Activated CD8-positive, alpha-beta memory T cell treated with anti-CD3 and anti-CD28 coated beads for 4 hours (primary cell): Measurements from ENCODE around the gene TRAM2.

Experiments used
- DNase-seq, 2 donors: peaks; one replicate each; pipeline ENCODE4 v3.0.0-alpha.2; 2020; ENCODE audit warnings: low read depth in 2 of 2

TRAM2 gene

GRCh38 chr6:52577022-52577777 is at the start of gene TRAM2:
Gene TRAM2, minus strand, starts transcription at chr6:52577060. Its CDS starts 145 bp downstream, at chr6:52576915.
- peak; percentile 53 to 59 for DNase-seq

GRCh38 chr6:52622810-52623209 is 46.0 kb upstream of the TRAM2 start:
- no peak for DNase-seq

- no peak for DNase-seq
These were observed 44.8 kb upstream of the TRAM2 start for GRCh38 chr6:52621631-52622030.

DNA sequence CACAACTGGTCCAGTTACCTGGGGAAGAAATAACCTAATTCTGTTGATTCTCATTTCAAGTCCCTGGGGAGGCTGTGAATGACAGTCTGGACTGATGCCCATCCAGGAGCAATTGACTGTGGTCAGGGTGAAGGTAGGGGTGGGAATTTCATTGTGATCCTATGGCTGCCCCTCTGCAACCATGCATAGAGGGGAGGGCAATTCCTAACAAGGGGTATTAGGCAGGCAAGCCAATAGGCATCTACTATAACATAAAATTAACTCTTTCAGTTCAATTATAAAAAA is 44.0 kb upstream of the TRAM2 start:
- DNase-seq: no peak

- DNase-seq: no peak
These were observed 43.4 kb upstream of the TRAM2 start for GRCh38 chr6:52620055-52620905.

DNA sequence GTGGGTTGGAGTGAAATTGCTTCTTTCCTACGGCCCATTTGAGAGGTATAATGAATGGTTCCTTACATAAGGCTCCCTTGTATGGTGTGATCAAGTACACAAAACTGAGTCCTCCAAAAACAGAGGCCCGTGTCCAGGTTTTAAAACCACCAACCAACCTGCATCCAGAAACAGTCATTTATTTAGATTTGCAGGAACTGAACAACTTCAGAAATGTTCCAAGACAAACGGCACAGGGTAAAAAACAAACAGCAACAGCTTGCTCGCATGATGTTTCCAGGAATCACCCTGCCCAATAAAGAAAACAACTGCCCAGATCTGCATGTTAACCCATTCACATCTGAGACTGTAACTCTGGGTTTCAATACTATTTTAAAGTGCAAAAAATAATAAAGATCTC is 40.2 kb upstream of the TRAM2 start:
- no peak for DNase-seq

DNA sequence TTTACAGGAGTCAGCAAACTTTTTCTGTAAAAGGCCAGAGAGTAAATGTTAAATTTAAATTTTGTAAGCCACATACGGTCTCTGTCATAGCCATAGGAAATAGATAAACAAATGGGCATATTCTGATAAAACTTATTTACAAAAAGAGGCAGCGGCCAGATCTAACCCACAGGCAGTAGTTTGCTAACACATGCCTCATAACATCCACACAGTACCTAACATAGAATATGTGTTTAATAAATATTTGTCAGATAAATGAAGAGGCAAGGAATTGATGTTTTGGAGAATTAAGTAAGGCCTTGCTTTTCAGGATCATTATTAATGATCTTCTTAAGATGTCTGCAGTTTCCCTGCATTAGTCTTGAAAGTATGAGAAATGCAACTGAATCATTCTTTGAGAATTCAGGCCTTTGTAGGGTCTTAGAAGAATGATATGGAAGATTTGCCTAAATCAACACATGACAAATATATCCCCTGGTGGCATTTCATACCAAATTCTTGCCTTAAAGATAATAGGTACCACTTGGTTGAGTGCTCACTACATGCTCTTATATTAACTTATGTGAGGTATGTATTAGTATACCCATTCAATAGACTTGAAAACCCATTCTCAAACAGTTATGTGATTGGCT is 39.3 kb upstream of the TRAM2 start:
- DNase-seq: no peak

- no peak for DNase-seq
These were observed 35.6 kb upstream of the TRAM2 start for GRCh38 chr6:52612336-52613054.

GRCh38 chr6:52611833-52612232 is 35.0 kb upstream of the TRAM2 start:
- DNase-seq: no peak

DNA sequence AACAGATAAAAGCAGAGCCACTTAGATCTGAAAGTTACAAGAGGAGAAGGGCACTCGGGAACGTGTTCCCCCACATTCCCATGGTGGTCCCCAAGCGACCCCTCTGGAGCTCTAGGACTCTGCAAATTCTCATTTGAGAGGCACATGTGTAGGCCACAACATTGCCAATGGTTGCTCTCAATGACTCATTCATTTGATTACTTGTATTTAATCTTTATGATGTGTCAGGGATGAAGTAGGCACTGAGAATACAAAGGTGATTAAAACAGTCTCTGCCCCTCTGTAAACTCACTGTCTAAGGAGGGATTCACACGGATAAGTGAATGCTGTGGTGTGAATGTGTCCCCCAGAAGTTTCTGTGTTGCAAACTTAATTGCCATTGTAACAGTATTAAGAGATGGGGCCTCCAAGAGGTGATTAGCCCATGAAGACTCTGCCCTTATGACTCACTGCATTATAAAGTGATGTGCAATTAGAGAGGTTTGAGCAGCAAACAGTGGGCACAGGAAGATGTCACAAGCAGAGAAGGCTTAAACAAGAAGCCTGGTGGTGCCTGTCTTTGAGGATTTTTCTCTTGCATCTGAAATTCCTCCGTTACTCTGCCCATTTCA is 34.0 kb upstream of the TRAM2 start:
- DNase-seq: no peak

DNA sequence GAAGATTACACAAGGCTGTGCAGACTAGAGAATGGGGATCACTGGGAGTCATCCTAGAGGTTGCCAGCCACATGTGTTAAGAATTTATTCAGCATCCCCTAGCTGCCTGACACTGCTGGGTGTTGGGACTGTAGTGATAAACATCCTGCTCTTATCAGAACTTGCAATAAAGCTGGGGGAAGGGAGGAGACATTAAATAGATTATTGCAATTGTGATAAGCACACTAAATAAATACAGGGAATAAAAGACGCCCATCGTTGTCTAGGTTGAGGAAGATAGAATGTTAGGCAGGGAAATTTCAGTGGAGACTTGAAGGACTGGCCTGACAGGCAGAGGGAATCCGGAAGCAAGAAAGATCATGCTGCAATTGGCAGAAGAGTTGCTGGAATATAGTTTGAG is 33.2 kb upstream of the TRAM2 start:
- no peak for DNase-seq

DNA sequence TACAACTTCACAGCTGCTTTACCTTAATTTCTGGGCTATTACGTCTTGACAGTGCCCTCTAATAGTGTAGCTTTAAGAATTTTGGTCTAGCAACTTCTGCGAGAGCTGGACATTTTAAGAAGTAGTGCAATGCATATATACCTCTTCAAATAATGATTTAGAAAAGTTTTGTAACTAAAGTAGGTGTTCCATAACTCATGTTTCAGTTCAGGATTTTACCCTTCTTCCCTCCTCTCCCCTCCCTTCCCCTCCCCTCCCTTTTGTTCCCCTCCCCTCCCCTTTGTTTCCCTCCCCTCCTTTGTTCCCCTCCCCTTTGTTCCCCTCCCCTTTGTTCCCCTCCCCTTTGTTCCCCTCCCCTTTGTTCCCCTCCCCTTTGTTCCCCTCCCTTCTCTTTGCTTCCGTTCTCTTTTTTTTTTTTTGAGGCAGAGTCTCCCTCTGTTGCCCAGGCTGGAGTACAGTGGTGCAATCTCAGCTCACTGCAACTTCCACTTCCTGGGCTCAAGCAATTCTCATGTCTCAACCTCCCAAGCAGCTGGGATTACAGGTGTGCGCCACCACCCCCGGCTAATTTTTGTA is 28.8 kb upstream of the TRAM2 start:
- DNase-seq: no peak

GRCh38 chr6:52603000-52603795 is 26.3 kb upstream of the TRAM2 start:
- no peak for DNase-seq

DNA sequence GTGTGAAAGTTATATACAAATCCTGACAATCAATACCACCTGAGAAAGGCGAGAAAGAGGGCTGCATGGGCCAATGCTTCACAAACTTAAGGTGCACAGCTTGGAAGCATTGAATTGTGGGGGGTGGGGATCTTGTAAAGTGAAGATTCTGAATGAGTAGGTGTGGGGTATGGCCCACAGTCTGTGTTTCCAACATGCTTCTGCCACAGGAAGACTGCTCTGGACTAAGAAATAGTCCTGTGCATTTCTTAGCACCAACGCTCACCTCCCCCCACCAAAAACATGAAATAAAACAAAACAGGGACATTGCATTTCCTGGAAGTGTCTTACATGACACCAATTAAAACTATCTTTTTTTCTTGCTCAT is 21.9 kb upstream of the TRAM2 start:
- no peak for DNase-seq

GRCh38 chr6:52598123-52598823 is 21.4 kb upstream of the TRAM2 start:
- DNase-seq: no peak

DNA sequence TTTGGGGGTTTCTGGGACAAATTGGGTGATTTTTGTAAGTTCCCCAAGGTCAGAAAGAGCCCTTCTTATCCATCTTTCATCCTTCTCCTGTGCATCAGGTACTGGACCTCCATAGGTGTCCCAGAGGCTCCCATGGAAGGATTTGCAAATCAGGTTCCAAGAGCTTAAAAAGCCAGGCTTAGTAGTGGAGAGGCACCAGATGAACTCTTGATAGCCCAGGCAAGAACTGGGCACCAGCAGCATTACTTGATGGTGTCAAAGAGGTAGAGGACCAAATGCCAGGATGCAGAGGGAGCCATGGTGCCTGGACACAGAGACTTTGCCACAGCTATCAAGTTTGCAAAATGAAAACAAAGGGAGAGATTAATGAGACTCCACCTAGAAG is 20.9 kb upstream of the TRAM2 start:
- DNase-seq: no peak

GRCh38 chr6:52596371-52597028 is 19.6 kb upstream of the TRAM2 start:
- no peak for DNase-seq

DNA sequence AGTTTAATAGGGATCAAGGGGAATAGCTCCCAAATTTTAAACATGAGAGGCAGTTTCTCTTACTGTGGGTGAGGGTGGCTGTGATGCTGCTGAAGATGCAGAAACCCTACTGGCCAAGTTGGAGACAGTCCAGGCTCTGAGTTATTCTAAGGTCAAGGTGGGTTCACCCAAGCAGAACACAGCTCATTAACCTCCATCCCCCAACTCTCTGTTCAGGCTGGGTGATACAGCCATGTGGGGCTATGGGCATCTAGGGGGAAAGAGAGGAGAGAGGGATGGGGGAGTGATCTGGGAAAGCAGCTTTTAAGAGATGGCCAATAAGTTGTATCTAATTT is 18.9 kb upstream of the TRAM2 start:
- DNase-seq: no peak

DNA sequence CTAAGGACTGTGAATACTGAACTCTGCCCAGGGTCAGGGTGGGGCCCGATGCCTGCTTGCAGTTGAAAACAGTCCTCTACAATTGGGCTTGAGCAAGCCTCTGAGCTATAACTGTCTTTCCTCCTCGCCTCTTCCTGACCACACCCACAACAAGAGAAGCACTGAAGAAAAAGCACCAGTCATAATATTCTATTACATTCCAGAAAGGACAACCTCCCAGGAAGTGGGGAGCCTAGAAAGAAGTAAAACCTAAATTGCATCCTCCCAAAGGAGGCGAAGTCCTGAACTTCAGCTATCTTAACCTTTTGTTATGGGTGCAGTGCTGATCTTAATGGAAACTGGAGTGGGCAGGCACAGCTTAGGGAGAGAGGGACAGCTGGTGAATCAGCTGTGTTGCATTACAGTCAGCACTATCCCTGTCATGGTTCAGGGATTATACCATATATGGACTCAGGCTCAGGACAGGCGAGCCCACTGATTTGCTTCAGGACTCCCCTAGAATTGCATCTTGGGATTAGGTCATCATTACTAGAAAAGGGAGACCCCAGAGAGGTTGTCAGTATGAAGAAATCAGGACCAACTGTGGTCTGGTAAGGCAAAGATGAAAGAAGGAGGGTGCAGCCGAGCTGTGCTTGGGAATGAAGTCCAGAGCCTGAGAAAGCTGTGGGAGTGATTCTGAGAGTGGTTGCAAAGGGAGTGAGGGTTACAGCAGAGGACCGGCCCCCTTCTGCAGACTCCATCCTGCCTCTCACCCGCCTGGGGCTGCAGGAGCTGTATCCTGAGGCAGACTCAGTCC is 18.3 kb upstream of the TRAM2 start:
- no peak for DNase-seq
